ENCODE results near the gene DDX25. TPM values are rescaled to one million over a fixed set of nuclear protein-coding genes. Genes with fewer than 3 reads are reported as not detected.

Gene DDX25
- not detected in 2 replicates for total RNA-seq

GRCh38 chr11:125903711-125904659 is at the start of gene DDX25:
Gene DDX25 (plus strand): TSS chr11:125904508. CDS start chr11:125904518, 10 bp downstream.

GRCh38 chr11:125887373-125888324 is 16.7 kb upstream of the DDX25 start, which contains the start of gene HYLS1:
Gene HYLS1 (plus strand): TSS chr11:125887668. CDS start chr11:125899369, 11,701 bp downstream.

GRCh38 chr11:125902927-125903710 is 1.2 kb upstream of the DDX25 start, which contains the start of gene PUS3:
Gene PUS3 (minus strand): TSS chr11:125903206. CDS start chr11:125896284, 6,922 bp downstream.

GRCh38 chr11:125945797-125946520 is 41.7 kb downstream of the DDX25 start, which contains the start of gene VSIG10L2:
Gene VSIG10L2 (plus strand): TSS chr11:125946044. CDS start chr11:125946056, 12 bp downstream.

Other genes starting within 250 kb of the DDX25 start
- gene ACRV1, start 223.7 kb upstream of the DDX25 start, total RNA-seq: not detected in 2 replicates
- not detected in 2 replicates for gene PATE1, start 158.2 kb upstream of the DDX25 start, total RNA-seq
- not detected in 2 replicates for gene PATE2, start 125.7 kb upstream of the DDX25 start, total RNA-seq
- not detected in 2 replicates for gene PATE3, start 116.4 kb upstream of the DDX25 start, total RNA-seq
- gene PATE4, start 71.2 kb upstream of the DDX25 start, total RNA-seq: not detected in 2 replicates
- 3.7 and 4.9 TPM in 2 replicates for gene HYLS1, start 16.8 kb upstream of the DDX25 start, total RNA-seq
- gene PUS3, start 1.3 kb upstream of the DDX25 start, total RNA-seq: 11.4 and 13.0 TPM in 2 replicates
- 0.14 TPM in 1 of 2 replicates, not detected in the other for gene VSIG10L2, start 41.5 kb downstream of the DDX25 start, total RNA-seq
- gene CDON, start 158.4 kb downstream of the DDX25 start, total RNA-seq: 8.8 and 16.9 TPM in 2 replicates